ENCODE data around the gene HBS1L.

DNA sequence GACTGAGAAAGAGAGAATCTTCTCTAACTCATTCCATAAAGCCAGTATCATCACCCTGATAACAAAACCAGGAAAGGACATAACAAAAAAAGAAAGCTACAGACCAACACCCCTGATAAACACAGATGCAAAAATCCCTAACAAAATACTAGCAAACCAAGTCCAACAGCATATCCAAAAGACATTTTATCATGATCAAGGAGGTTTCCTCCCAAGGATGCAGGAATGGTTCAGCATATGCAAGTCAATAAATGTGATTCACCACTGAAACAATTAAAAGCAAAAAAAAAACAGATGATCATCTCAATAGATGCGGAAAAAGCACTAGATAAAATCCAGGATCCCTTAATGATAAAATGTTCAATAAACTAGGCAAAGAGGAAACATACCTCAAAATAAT, 80.3 kb downstream of the HBS1L start:
- TF ChIP-seq, protein P1, sequence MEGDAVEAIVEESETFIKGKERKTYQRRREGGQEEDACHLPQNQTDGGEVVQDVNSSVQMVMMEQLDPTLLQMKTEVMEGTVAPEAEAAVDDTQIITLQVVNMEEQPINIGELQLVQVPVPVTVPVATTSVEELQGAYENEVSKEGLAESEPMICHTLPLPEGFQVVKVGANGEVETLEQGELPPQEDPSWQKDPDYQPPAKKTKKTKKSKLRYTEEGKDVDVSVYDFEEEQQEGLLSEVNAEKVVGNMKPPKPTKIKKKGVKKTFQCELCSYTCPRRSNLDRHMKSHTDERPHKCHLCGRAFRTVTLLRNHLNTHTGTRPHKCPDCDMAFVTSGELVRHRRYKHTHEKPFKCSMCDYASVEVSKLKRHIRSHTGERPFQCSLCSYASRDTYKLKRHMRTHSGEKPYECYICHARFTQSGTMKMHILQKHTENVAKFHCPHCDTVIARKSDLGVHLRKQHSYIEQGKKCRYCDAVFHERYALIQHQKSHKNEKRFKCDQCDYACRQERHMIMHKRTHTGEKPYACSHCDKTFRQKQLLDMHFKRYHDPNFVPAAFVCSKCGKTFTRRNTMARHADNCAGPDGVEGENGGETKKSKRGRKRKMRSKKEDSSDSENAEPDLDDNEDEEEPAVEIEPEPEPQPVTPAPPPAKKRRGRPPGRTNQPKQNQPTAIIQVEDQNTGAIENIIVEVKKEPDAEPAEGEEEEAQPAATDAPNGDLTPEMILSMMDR (IDR thresholded peaks at IDR 0.05), result no peak
- no peak for TF ChIP-seq POLR2A (IDR thresholded peaks at IDR 0.05)

All from body of pancreas (tissue), 4 donors.